Psoas muscle (tissue), 8 donors: Measurements from ENCODE around the gene PCSK5. TPM values are rescaled to one million over a fixed set of nuclear protein-coding genes. Genes with fewer than 3 reads are reported as not detected.
"Not testable (repeated sequence)": the region's sequence is repeated elsewhere in the genome, so short reads cannot be mapped to it uniquely, and the experiment has no call there.

Experiments used
- ATAC-seq, 4 donors: fragments of 200-7000 bp; cut with Tn5 transposase; one replicate each; pipeline ENCODE4 v1.9.1; 2020; ENCODE audit warnings: moderate library complexity in 3 of 4, mild to moderate bottlenecking in 2 of 4
- DNase-seq, 2 donors: peaks; one replicate each; pipeline ENCODE4 v3.0.0-alpha.2; 2020
- H3K27ac ChIP-seq: fragments of 200-600 bp; one replicate; pipeline ENCODE4 v1.8.0; 2022
- H3K27me3 ChIP-seq, 3 donors: fragments of 200-600 bp in 1 of 3; one replicate each; pipeline versions ENCODE4 v1.6.1 to v1.8.0; 2013 to 2022; ENCODE audit warnings: low read length in 2 of 3, mild to moderate bottlenecking in 2 of 3, moderate library complexity in 1 of 3; ENCODE audit not compliant: insufficient read depth in 3 of 3
- H3K36me3 ChIP-seq, 2 donors: fragments of 200-600 bp in 1 of 2; one replicate each; pipeline versions ENCODE4 v1.6.1 to v1.8.0; 2013 to 2022; ENCODE audit warnings: low read depth in 1 of 2, mild to moderate bottlenecking in 1 of 2, moderate library complexity in 1 of 2; ENCODE audit not compliant: insufficient read depth in 1 of 2
- H3K4me1 ChIP-seq: fragments of 200-600 bp; one replicate; pipeline ENCODE4 v1.8.0; 2022
- H3K4me3 ChIP-seq: fragments of 200-600 bp; one replicate; pipeline ENCODE4 v1.8.0; 2022; ENCODE audit warnings: mild to moderate bottlenecking
- H3K9me3 ChIP-seq: fragments of 200-600 bp; one replicate; pipeline ENCODE4 v1.8.0; 2022
- WGBS, 3 donors: extraction: QIAGEN DNeasy Blood & Tissue Kit; methylation state at CpG; one replicate each; pipeline versions ENCODE4 v1.1.6 to v1.1.7; 2013; 5-methylcytosine and 5-hydroxymethylcytosine counted together
- intact Hi-C, 2 donors: fragments of 100-400 bp; cut with DNase I; formaldehyde crosslinking; loops; one replicate each; pipeline versions ENCODE4 v1.11.0 to v1.14.2; 2022
- polyA plus RNA-seq, 3 donors: library from polyadenylated mRNA; stranded (reverse); fragments of 200-250 nt; gene quantifications; one replicate each; pipeline ENCODE4 v1.2.3, GENCODE V29; 2013
- total RNA-seq, 4 donors: library from RNA; stranded (reverse); fragmentation: NEBNext Ultra II Directional in 2 of 4; extraction: Animal tissue kit (Norgen Biotek cat#: 25700) in 2 of 4; gene quantifications; one replicate each; pipeline versions ENCODE4 v1.2.1 to v1.2.4, GENCODE V29; 2021 to 2023
- TF ChIP-seq, protein P1 (sequence below): fragments of 200-600 bp; IDR thresholded peaks from one replicate; pipeline ENCODE4 v1.8.0; 2022; ENCODE audit warnings: antibody characterized with exemption
- donor health status: healthy with polysubstance abuse.
- donor health status: DM: no; HTN: no; CAD: no; lungs with moderate emphysema.
- donor health status: Bipolar disorder and iron deficiency.
- donor health status: healthy.
- donor health status: DM: yes; HTN: yes; CAD: no.
- donor health status: DM: no; HTN: no; CAD: no.
- donor health status: DM: no; HTN: no; CAD: no.
- donor health status: DM: yes; HTN: yes; CAD: no.

The PCSK5 gene
- total and polyA plus RNA-seq, 7 donors: 0.75 to 4.4 (median 2.3) TPM

DNA sequence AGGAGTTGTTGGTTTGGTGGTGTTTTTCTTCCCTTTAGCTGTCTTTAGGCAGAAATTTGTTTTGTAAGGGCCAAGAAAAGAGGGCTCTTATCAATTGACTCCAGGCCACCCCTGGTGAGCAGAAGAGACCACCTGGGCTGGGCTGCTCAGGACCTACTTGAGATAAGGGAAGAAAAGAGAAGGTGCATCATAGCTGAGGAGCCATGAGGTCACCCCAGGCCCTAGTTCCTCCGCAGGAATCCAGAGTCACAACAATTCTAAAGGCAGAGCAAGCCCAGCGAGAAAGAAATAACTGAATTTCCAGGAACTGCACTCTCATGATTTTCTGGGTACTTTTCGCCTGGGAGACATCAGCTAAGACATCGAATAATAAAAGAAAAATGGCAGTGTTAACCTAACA lies 468.9 kb downstream of the PCSK5 start:
- intact Hi-C loops: no loop called here

DNA sequence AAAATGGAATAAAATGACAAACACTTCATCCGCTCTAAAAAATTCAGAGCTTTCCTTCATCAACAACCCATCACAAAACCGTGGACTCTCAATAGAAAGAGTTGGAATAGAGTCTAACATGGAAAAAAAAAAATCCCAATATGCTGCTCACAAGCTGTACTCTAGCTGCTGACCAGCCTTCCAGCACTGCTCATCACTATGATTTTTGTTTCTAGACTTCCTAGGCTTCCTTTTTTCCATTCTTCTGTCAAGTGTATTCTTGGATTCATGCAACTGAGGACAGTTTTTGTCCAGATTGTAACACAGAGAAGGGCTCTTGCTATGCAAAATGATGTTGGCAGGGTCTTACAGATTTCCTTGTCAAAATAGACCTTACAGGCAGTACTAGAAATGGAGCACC lies 469.3 kb downstream of the PCSK5 start:
- DNase-seq (no peak), ATAC-seq (no peak)
- H3K4me3 ChIP-seq: no peak overlapping the region
- no peaks in the 10 kb centered on the region for H3K9me3 ChIP-seq
- 73 to 80% (median 78%) methylated on average over 2 of the region's 2 CpGs for WGBS, 3 donors
- H3K36me3 ChIP-seq: no peaks in the 10 kb centered on the region
- H3K27ac ChIP-seq: no peak overlapping the region
- TF ChIP-seq, protein P1, sequence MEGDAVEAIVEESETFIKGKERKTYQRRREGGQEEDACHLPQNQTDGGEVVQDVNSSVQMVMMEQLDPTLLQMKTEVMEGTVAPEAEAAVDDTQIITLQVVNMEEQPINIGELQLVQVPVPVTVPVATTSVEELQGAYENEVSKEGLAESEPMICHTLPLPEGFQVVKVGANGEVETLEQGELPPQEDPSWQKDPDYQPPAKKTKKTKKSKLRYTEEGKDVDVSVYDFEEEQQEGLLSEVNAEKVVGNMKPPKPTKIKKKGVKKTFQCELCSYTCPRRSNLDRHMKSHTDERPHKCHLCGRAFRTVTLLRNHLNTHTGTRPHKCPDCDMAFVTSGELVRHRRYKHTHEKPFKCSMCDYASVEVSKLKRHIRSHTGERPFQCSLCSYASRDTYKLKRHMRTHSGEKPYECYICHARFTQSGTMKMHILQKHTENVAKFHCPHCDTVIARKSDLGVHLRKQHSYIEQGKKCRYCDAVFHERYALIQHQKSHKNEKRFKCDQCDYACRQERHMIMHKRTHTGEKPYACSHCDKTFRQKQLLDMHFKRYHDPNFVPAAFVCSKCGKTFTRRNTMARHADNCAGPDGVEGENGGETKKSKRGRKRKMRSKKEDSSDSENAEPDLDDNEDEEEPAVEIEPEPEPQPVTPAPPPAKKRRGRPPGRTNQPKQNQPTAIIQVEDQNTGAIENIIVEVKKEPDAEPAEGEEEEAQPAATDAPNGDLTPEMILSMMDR: no peak
- H3K4me1 ChIP-seq: no peaks in the 10 kb centered on the region
- intact Hi-C loops: no loop called here
- H3K27me3 ChIP-seq: peaks cover 0 to 3% (median 0%) of the 10 kb centered on the region in 3 donors

More for the DNA sequence above, 468.9 kb downstream of the PCSK5 start:
- DNase-seq (no peak), ATAC-seq (no peak)
- H3K27me3 ChIP-seq: peaks cover 0 to 3% (median 0%) of the 10 kb centered on the region in 3 donors
- WGBS, 3 donors: 93 to 97% (median 94%) methylated on average over 4 of the region's 4 CpGs
- no peak overlapping the region for H3K4me3 ChIP-seq
- H3K36me3 ChIP-seq: no peaks in the 10 kb centered on the region
- no peaks in the 10 kb centered on the region for H3K4me1 ChIP-seq
- no peak overlapping the region for H3K27ac ChIP-seq
- TF ChIP-seq, protein P1: no peak
- H3K9me3 ChIP-seq: no peaks in the 10 kb centered on the region

DNA sequence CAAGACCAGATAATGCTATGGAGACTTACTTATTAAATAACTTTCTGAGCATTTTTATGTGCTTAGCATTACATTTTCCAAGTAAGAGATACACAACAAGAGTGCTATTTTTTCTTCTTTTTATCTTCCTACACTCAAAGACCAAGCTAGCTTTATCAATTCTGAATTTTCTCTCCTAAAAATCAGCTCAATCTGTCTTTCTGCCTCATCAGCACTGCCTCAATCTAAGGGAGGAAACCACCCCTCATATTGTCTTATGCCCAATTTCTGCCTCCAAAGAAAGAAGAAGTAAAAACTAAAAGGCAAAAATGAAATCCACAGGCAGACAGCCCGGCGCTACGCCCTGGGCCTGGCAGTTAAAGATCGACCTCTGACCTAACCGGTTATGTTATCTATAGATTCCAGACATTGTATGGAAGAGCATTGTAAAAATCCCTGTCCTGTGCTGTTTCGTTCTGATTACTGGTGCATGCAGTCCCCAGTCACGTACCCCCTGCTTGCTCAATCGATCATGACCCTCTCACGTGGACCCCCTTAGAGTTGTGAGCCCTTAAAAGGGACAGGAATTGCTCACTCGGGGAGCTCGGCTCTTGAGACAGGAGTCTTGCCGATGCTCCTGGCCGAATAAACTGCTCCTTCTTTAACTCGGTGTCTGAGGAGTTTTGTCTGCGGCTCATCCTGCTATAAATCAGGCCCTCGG lies 472.0 kb downstream of the PCSK5 start:
- intact Hi-C loops, DNase-seq, H3K4me1 ChIP-seq, H3K27me3 ChIP-seq, H3K36me3 ChIP-seq, H3K9me3 ChIP-seq, H3K4me3 ChIP-seq, H3K27ac ChIP-seq, ATAC-seq: not testable (repeated sequence)
- 82 to 87% (median 85%) methylated on average over 16 of the region's 16 CpGs for WGBS, 3 donors

DNA sequence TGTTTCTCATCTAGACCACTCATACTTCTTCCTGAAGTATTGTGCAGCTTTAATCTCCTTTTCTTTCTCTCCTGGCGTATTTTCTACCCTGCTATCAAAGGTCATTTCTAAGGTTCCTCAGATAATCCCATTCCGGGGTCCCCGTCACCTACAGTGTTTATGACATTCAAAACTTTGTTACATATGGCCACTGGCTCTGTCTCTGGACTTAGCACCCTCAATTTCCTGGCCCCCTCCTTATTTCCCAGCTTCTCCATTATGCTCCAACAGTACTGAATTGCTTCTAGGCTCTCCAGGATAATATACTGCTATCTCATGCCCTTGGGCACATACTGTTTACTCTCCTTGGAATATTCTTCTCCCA lies 472.5 kb downstream of the PCSK5 start:
- H3K4me3 ChIP-seq: no peak overlapping the region
- WGBS, 3 donors: 85 to 91% (median 90%) methylated on average over 3 of the region's 3 CpGs
- intact Hi-C loops: no loop called here

DNA sequence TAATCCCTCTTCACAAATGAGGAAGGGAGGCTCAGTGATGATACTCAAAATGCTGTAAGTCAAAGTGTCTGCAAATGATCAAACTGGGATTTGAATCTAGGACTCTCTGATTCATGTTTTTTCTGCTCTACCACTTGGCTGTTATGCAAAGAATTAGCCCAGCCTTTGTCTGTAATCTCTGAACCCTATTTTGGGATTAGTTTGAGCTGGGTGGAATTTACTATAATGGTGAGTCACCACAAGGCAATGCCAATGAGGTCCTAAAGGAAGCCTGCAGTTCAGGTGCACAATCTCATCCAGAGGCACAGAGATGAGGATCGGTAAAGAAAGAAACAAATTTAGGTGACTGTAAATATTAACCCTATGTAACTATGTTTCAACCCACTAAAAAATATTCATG lies 474.6 kb downstream of the PCSK5 start:
- Histone ChIP-seq H3K36me3 (no peaks in the 10 kb centered on the region), H3K4me3 (no peak overlapping the region), H3K27me3 (peaks cover 0 to 3% (median 0%) of the 10 kb centered on the region in 3 donors), H3K9me3 (no peaks in the 10 kb centered on the region), H3K27ac (no peak overlapping the region), H3K4me1 (no peaks in the 10 kb centered on the region)
- ATAC-seq (no peak), DNase-seq (no peak)
- intact Hi-C loops: no loop called here
- WGBS, 3 donors: 44 to 63% (median 44%) methylated on average over 1 of the region's 1 CpG
- TF ChIP-seq, protein P1: no peak

More for the DNA sequence above, 472.5 kb downstream of the PCSK5 start:
- TF ChIP-seq, protein P1: no peak
- Histone ChIP-seq H3K27me3 (peaks cover 0 to 3% (median 0%) of the 10 kb centered on the region in 3 donors), H3K27ac (no peak overlapping the region), H3K36me3 (no peaks in the 10 kb centered on the region), H3K4me1 (no peaks in the 10 kb centered on the region), H3K9me3 (no peaks in the 10 kb centered on the region)
- no peak for DNase-seq
- ATAC-seq: no peak
